Measurements from ENCODE around the gene NEUROD2.
A peak's percentile ranks its signal among the peaks of the same experiment; 100 is the strongest.

GRCh38 chr17:39598630-39599003 lies 9.1 kb downstream of the NEUROD2 start:
- TF ChIP-seq EZH2 (IDR thresholded peaks at IDR 0.05; ENCODE audit: insufficient read depth, low read length) = peak; percentile 58
- no peak for TF ChIP-seq CTCF (IDR thresholded peaks at IDR 0.05; ENCODE audit: insufficient read depth, low read depth, low read length)

Data from astrocyte (in vitro differentiated cells and primary cell).